Ishikawa (cell line): Measurements from ENCODE around the gene CNOT1.

Experiments
- EGR1 ChIP-seq: IDR thresholded peaks from 2 replicates; pipeline ENCODE4 v1.6.1; 2012
- EP300 ChIP-seq: IDR thresholded peaks from 2 replicates; pipeline ENCODE4 v1.6.1; 2012; ENCODE audit warnings: borderline replicate concordance
- FOXM1 ChIP-seq: IDR thresholded peaks from 2 replicates; pipeline ENCODE4 v1.6.1; 2012; ENCODE audit warnings: low read depth, borderline replicate concordance
- TAF1 ChIP-seq: IDR thresholded peaks from 2 replicates; pipeline ENCODE4 v1.6.1; 2012; ENCODE audit warnings: low read depth, mild to moderate bottlenecking
- YY1 ChIP-seq: IDR thresholded peaks from 2 replicates; pipeline ENCODE4 v1.6.1; 2012; ENCODE audit warnings: low read depth
- TF ChIP-seq, protein P1 (sequence below): IDR thresholded peaks from 2 replicates; pipeline ENCODE4 v1.6.1; 2012

GRCh38 chr16:58661199-58661830, 31.7 kb upstream of the CNOT1 start:
- TF ChIP-seq EGR1 (no peak), TAF1 (no peak), FOXM1 (no peak), EP300 (no peak), YY1 (no peak)
- TF ChIP-seq, protein P1, sequence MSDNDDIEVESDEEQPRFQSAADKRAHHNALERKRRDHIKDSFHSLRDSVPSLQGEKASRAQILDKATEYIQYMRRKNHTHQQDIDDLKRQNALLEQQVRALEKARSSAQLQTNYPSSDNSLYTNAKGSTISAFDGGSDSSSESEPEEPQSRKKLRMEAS, result no peak
